Astrocyte (in vitro differentiated cells and primary cell): ENCODE results near the gene VRTN. TPM values are rescaled to one million over a fixed set of nuclear protein-coding genes. Genes with fewer than 3 reads are reported as not detected.

Source experiments
- DNase-seq: peaks from one replicate; pipeline ENCODE4 v3.0.0-alpha.2; 2010; ENCODE audit warnings: low read depth
- FAIRE-seq: peaks from 2 replicates; lab custom pipeline; 2011; peaks lifted over from hg19 to GRCh38; lab: Jason Lieb, UNC
- H2AFZ ChIP-seq: 2 replicates; pipeline ENCODE4 v1.6.0; 2012; ENCODE audit warnings: low read depth, low read length, inconsistent platforms
- H3K27ac ChIP-seq: 2 replicates; pipeline ENCODE4 v1.5.1; 2011; ENCODE audit warnings: low read depth, low read length, inconsistent platforms
- H3K27me3 ChIP-seq: 2 replicates; pipeline ENCODE4 v1.6.0; 2011; ENCODE audit warnings: low read length, inconsistent platforms; ENCODE audit not compliant: insufficient read depth
- H3K36me3 ChIP-seq: 2 replicates; pipeline ENCODE4 v1.5.1; 2011; ENCODE audit warnings: low read length, inconsistent platforms; ENCODE audit not compliant: insufficient read depth
- H3K4me1 ChIP-seq: 2 replicates; pipeline ENCODE4 v1.5.1; 2011; ENCODE audit warnings: low read length, inconsistent platforms; ENCODE audit not compliant: insufficient read depth
- H3K4me2 ChIP-seq: 2 replicates; pipeline ENCODE4 v1.6.0; 2012; ENCODE audit warnings: low read length, inconsistent platforms
- H3K4me3 ChIP-seq: 2 replicates; pipeline ENCODE4 v1.5.1; 2011; ENCODE audit warnings: low read depth, mild to moderate bottlenecking, low read length, inconsistent platforms; ENCODE audit not compliant: insufficient read depth
- H3K79me2 ChIP-seq: 2 replicates; pipeline ENCODE4 v1.6.0; 2012; ENCODE audit warnings: mild to moderate bottlenecking, low read length, inconsistent platforms; ENCODE audit not compliant: insufficient read depth
- H3K9ac ChIP-seq: 2 replicates; pipeline ENCODE4 v1.6.0; 2012; ENCODE audit warnings: mild to moderate bottlenecking, low read length, inconsistent platforms
- H3K9me3 ChIP-seq: 2 replicates; pipeline ENCODE4 v1.5.1; 2012; ENCODE audit warnings: low read depth, mild to moderate bottlenecking, low read length, inconsistent platforms; ENCODE audit not compliant: insufficient read depth
- H4K20me1 ChIP-seq: 2 replicates; pipeline ENCODE4 v1.6.0; 2012; ENCODE audit warnings: low read length, inconsistent platforms; ENCODE audit not compliant: insufficient read depth
- H3K27ac Mint-ChIP-seq: one replicate; pipeline ENCODE4 v1.8.0; 2021; ENCODE audit warnings: mild to moderate bottlenecking, mixed read lengths; ENCODE audit not compliant: unreplicated experiment
- H3K27me3 Mint-ChIP-seq: one replicate; pipeline ENCODE4 v1.8.0; 2021; ENCODE audit warnings: low read depth, mixed read lengths; ENCODE audit not compliant: unreplicated experiment
- H3K36me3 Mint-ChIP-seq: one replicate; pipeline ENCODE4 v1.8.0; 2021; ENCODE audit warnings: low read depth, mixed read lengths; ENCODE audit not compliant: unreplicated experiment
- H3K4me1 Mint-ChIP-seq: one replicate; pipeline ENCODE4 v1.8.0; 2021; ENCODE audit warnings: low read depth, mixed read lengths; ENCODE audit not compliant: unreplicated experiment
- H3K4me3 Mint-ChIP-seq: one replicate; pipeline ENCODE4 v1.8.0; 2021; ENCODE audit warnings: mild to moderate bottlenecking, moderate library complexity, mixed read lengths; ENCODE audit not compliant: unreplicated experiment
- H3K9me3 Mint-ChIP-seq: one replicate; pipeline ENCODE4 v1.8.0; 2021; ENCODE audit warnings: mild to moderate bottlenecking, mixed read lengths; ENCODE audit not compliant: unreplicated experiment
- CTCF ChIP-seq: IDR thresholded peaks from 2 replicates; pipeline ENCODE4 v1.5.1; 2011; ENCODE audit warnings: low read depth, mild to moderate bottlenecking, inconsistent platforms, low read length, moderate library complexity; ENCODE audit not compliant: insufficient read depth
- EZH2 ChIP-seq: IDR thresholded peaks from 2 replicates; pipeline ENCODE4 v1.6.1; 2012; ENCODE audit warnings: mild to moderate bottlenecking, low read length, inconsistent platforms; ENCODE audit not compliant: insufficient read depth
- total RNA-seq: library from RNA; stranded (reverse); gene quantifications from 2 replicates; pipeline ENCODE4 v1.2.1, GENCODE V29; 2021

The VRTN gene
- total RNA-seq, 1 donor from 2014 or later: 0.16 TPM

GRCh38 chr14:74309125-74310022 is 38.9 kb upstream of the VRTN start:
- Mint-ChIP-seq H3K4me3 (no peak overlapping the region), H3K27ac (no peak overlapping the region), H3K9me3 (no peaks in the 10 kb centered on the region), H3K4me1 (no peaks in the 10 kb centered on the region), H3K36me3 (no peaks in the 10 kb centered on the region), H3K27me3 (no peaks in the 10 kb centered on the region)
- FAIRE-seq (no peak), DNase-seq (no peak)
- Histone ChIP-seq H3K4me2 (no peak overlapping the region), H3K4me1 (no peaks in the 10 kb centered on the region), H2AFZ (no peak overlapping the region), H4K20me1 (no peaks in the 10 kb centered on the region), H3K27ac (no peak overlapping the region), H3K9ac (no peak overlapping the region), H3K79me2 (no peaks in the 10 kb centered on the region), H3K4me3 (no peak overlapping the region), H3K36me3 (no peaks in the 10 kb centered on the region), H3K9me3 (no peaks in the 10 kb centered on the region), H3K27me3 (peaks cover 3% of the 10 kb centered on the region)
- no peak for TF ChIP-seq EZH2
- TF ChIP-seq CTCF: no peak

GRCh38 chr14:74312161-74312560 is 36.1 kb upstream of the VRTN start:
- Mint-ChIP-seq H3K9me3 (no peaks in the 10 kb centered on the region), H3K27ac (no peak overlapping the region)
- FAIRE-seq: no peak

More at GRCh38 chr14:74312161-74312560, 36.1 kb upstream of the VRTN start:
- Mint-ChIP-seq H3K4me1 (no peaks in the 10 kb centered on the region), H3K36me3 (peaks cover 2% of the 10 kb centered on the region), H3K4me3 (no peak overlapping the region), H3K27me3 (peaks cover 7% of the 10 kb centered on the region)
- Histone ChIP-seq H3K27ac (no peak overlapping the region), H3K4me2 (no peak overlapping the region), H3K4me3 (no peak overlapping the region), H3K9ac (no peak overlapping the region), H2AFZ (no peak overlapping the region), H3K4me1 (no peaks in the 10 kb centered on the region), H4K20me1 (no peaks in the 10 kb centered on the region), H3K36me3 (no peaks in the 10 kb centered on the region), H3K27me3 (peaks cover 3% of the 10 kb centered on the region), H3K9me3 (no peaks in the 10 kb centered on the region), H3K79me2 (no peaks in the 10 kb centered on the region)
- DNase-seq: no peak
- no peak for TF ChIP-seq CTCF
- no peak for TF ChIP-seq EZH2
